ENCODE data around the gene CFAP74.
A peak's percentile ranks its signal among the peaks of the same experiment; 100 is the strongest.

Gene CFAP74

DNA sequence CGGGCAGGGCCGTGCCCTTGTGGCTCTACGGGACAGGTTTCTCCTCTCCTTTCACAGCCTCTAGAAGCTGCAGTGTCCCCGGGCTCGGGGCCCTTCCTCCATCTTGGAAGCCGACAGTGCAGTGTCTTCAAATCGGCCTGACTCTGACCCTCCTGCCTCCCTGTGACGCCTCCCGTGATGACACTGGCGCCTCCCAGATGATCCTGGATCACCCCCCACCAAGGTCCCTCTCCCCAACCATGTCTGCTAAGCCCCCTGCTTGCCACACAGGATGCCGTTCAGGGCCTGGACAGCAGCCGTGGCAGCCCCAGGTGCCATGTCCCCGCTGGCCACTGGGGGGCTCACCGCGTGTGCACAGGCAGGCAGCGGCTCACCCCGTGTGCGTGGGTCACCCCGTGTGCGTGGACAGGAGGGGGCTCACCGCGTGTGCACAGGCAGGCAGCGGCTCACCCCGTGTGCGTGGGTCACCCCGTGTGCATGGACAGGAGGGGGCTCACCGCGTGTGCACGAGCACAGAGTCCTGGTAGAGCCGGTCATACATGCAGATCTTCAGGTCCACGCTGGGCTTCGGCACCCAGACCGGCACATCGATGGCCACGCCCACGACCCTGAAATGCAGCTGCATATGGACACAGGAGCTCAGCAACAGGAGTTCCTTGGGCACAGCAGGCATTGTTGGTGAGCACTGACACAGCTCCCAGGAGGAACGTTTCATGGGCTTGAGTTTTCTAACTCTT, 59.6 kb downstream of the CFAP74 start (continued):
- no peak for TF ChIP-seq ZNF274 (IDR thresholded peaks at IDR 0.05; ENCODE audit: low read length)
- no peak for TF ChIP-seq ZNF274 (tag by site-specific recombination; IDR thresholded peaks at IDR 0.05; ENCODE audit: borderline replicate concordance)
- TF ChIP-seq ZNF48 (tag by site-specific recombination; IDR thresholded peaks at IDR 0.05): no peak
- TF ChIP-seq OVOL3 (tag by site-specific recombination; IDR thresholded peaks at IDR 0.05): no peak
- peak; percentile 45 for TF ChIP-seq SP7 (tag by site-specific recombination; IDR thresholded peaks at IDR 0.05)
- peak; percentile 88 for TF ChIP-seq ZBTB1 (tag by site-specific recombination; IDR thresholded peaks at IDR 0.05)
- TF ChIP-seq, protein P1, sequence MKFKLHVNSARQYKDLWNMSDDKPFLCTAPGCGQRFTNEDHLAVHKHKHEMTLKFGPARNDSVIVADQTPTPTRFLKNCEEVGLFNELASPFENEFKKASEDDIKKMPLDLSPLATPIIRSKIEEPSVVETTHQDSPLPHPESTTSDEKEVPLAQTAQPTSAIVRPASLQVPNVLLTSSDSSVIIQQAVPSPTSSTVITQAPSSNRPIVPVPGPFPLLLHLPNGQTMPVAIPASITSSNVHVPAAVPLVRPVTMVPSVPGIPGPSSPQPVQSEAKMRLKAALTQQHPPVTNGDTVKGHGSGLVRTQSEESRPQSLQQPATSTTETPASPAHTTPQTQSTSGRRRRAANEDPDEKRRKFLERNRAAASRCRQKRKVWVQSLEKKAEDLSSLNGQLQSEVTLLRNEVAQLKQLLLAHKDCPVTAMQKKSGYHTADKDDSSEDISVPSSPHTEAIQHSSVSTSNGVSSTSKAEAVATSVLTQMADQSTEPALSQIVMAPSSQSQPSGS (tag by site-specific recombination; IDR thresholded peaks at IDR 0.05; ENCODE audit: low read depth): no peak
- TF ChIP-seq RBAK (tag by site-specific recombination; IDR thresholded peaks at IDR 0.05): no peak
- TF ChIP-seq, protein P2, sequence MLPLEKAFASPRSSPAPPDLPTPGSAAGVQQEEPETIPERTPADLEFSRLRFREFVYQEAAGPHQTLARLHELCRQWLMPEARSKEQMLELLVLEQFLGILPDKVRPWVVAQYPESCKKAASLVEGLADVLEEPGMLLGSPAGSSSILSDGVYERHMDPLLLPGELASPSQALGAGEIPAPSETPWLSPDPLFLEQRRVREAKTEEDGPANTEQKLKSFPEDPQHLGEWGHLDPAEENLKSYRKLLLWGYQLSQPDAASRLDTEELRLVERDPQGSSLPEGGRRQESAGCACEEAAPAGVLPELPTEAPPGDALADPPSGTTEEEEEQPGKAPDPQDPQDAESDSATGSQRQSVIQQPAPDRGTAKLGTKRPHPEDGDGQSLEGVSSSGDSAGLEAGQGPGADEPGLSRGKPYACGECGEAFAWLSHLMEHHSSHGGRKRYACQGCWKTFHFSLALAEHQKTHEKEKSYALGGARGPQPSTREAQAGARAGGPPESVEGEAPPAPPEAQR (tag by site-specific recombination; IDR thresholded peaks at IDR 0.05): no peak
- TF ChIP-seq, protein P3, sequence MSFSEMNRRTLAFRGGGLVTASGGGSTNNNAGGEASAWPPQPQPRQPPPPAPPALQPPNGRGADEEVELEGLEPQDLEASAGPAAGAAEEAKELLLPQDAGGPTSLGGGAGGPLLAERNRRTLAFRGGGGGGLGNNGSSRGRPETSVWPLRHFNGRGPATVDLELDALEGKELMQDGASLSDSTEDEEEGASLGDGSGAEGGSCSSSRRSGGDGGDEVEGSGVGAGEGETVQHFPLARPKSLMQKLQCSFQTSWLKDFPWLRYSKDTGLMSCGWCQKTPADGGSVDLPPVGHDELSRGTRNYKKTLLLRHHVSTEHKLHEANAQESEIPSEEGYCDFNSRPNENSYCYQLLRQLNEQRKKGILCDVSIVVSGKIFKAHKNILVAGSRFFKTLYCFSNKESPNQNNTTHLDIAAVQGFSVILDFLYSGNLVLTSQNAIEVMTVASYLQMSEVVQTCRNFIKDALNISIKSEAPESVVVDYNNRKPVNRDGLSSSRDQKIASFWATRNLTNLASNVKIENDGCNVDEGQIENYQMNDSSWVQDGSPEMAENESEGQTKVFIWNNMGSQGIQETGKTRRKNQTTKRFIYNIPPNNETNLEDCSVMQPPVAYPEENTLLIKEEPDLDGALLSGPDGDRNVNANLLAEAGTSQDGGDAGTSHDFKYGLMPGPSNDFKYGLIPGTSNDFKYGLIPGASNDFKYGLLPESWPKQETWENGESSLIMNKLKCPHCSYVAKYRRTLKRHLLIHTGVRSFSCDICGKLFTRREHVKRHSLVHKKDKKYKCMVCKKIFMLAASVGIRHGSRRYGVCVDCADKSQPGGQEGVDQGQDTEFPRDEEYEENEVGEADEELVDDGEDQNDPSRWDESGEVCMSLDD (tag by site-specific recombination; IDR thresholded peaks at IDR 0.05): peak; percentile 82
- no peak for TF ChIP-seq ZBTB8A (tag by site-specific recombination; IDR thresholded peaks at IDR 0.05)
- no peak for TF ChIP-seq ZNF114 (tag by site-specific recombination; IDR thresholded peaks at IDR 0.05)
- TF ChIP-seq ZNF221 (tag by site-specific recombination; IDR thresholded peaks at IDR 0.05; ENCODE audit: borderline replicate concordance): no peak
- TF ChIP-seq ZNF202 (tag by site-specific recombination; IDR thresholded peaks at IDR 0.05; ENCODE audit: borderline replicate concordance): no peak
- peak; percentile 92 for TF ChIP-seq SCRT2 (tag by site-specific recombination; IDR thresholded peaks at IDR 0.05)
- no peak for TF ChIP-seq ZNF837 (tag by site-specific recombination; IDR thresholded peaks at IDR 0.05)
- TF ChIP-seq, protein P4, sequence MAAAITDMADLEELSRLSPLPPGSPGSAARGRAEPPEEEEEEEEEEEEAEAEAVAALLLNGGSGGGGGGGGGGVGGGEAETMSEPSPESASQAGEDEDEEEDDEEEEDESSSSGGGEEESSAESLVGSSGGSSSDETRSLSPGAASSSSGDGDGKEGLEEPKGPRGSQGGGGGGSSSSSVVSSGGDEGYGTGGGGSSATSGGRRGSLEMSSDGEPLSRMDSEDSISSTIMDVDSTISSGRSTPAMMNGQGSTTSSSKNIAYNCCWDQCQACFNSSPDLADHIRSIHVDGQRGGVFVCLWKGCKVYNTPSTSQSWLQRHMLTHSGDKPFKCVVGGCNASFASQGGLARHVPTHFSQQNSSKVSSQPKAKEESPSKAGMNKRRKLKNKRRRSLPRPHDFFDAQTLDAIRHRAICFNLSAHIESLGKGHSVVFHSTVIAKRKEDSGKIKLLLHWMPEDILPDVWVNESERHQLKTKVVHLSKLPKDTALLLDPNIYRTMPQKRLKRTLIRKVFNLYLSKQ (tag by site-specific recombination; IDR thresholded peaks at IDR 0.05; ENCODE audit: borderline replicate concordance): no peak
- TF ChIP-seq, protein P5, sequence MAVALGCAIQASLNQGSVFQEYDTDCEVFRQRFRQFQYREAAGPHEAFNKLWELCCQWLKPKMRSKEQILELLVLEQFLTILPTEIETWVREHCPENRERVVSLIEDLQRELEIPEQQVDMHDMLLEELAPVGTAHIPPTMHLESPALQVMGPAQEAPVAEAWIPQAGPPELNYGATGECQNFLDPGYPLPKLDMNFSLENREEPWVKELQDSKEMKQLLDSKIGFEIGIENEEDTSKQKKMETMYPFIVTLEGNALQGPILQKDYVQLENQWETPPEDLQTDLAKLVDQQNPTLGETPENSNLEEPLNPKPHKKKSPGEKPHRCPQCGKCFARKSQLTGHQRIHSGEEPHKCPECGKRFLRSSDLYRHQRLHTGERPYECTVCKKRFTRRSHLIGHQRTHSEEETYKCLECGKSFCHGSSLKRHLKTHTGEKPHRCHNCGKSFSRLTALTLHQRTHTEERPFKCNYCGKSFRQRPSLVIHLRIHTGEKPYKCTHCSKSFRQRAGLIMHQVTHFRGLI (tag by site-specific recombination; IDR thresholded peaks at IDR 0.05): no peak
- TF ChIP-seq ZNF549 (tag by site-specific recombination; IDR thresholded peaks at IDR 0.05): no peak
- TF ChIP-seq, protein P6, sequence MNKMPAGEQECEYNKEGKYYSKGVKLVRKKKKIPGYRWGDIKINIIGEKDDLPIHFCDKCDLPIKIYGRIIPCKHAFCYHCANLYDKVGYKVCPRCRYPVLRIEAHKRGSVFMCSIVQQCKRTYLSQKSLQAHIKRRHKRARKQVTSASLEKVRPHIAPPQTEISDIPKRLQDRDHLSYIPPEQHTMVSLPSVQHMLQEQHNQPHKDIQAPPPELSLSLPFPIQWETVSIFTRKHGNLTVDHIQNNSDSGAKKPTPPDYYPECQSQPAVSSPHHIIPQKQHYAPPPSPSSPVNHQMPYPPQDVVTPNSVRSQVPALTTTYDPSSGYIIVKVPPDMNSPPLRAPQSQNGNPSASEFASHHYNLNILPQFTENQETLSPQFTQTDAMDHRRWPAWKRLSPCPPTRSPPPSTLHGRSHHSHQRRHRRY (tag by site-specific recombination; IDR thresholded peaks at IDR 0.05): no peak
- no peak for TF ChIP-seq ZNF707 (tag by site-specific recombination; IDR thresholded peaks at IDR 0.05)
